LNCAP (cell line): ENCODE measurements around the gene GALNT2.

ENCODE experiments used
- TF ChIP-seq, protein P1 (sequence below): fragments of 450-650 bp; IDR thresholded peaks from 2 replicates; pipeline ENCODE4 v1.5.1; 2017; ENCODE audit warnings: mild to moderate bottlenecking

The GALNT2 gene

GRCh38 chr1:230197644-230198567, 130.9 kb downstream of the GALNT2 start:
- TF ChIP-seq, protein P1, sequence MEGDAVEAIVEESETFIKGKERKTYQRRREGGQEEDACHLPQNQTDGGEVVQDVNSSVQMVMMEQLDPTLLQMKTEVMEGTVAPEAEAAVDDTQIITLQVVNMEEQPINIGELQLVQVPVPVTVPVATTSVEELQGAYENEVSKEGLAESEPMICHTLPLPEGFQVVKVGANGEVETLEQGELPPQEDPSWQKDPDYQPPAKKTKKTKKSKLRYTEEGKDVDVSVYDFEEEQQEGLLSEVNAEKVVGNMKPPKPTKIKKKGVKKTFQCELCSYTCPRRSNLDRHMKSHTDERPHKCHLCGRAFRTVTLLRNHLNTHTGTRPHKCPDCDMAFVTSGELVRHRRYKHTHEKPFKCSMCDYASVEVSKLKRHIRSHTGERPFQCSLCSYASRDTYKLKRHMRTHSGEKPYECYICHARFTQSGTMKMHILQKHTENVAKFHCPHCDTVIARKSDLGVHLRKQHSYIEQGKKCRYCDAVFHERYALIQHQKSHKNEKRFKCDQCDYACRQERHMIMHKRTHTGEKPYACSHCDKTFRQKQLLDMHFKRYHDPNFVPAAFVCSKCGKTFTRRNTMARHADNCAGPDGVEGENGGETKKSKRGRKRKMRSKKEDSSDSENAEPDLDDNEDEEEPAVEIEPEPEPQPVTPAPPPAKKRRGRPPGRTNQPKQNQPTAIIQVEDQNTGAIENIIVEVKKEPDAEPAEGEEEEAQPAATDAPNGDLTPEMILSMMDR: no peak

DNA sequence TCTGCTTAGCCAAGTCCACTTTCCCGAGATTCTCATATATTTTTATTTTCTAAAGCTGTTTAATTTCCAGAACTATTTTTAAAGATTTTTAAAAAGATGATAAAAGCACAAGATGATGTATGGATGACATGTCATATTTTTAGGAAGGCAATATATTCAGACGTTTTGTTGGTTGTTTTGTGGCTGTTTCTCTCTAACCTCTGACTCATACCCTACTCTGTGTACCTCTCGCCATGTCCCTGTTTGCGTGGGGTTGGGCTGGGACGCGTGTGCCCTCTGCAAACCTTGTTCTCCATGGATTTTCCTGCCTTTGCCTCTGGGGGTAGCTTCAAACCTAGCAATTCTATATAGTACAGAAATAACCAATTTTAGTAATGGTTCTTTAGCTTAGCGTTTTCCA, 132.0 kb downstream of the GALNT2 start:
- TF ChIP-seq, protein P1: no peak

- TF ChIP-seq, protein P1: no peak
These were observed 132.5 kb downstream of the GALNT2 start for GRCh38 chr1:230199554-230199953.

DNA sequence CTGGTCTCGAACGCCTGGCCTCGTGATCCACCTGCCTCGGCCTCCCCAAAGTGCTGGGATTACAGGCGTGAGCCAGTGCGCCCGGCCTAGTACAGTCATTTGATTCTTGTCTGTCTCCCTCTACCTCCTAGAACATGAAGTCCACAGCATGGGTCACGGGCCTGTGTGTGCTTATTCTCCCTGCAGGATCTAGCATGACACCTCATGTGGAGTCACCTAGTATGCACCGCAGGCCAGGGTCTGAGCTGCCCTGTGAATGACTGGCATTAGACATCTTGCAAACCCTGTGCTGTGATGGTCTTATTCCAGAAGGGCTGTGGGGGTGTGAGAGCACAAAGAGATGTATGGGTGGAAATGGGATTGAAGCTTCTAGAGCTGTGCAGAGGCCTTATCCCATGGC, 133.2 kb downstream of the GALNT2 start:
- TF ChIP-seq, protein P1: no peak

DNA sequence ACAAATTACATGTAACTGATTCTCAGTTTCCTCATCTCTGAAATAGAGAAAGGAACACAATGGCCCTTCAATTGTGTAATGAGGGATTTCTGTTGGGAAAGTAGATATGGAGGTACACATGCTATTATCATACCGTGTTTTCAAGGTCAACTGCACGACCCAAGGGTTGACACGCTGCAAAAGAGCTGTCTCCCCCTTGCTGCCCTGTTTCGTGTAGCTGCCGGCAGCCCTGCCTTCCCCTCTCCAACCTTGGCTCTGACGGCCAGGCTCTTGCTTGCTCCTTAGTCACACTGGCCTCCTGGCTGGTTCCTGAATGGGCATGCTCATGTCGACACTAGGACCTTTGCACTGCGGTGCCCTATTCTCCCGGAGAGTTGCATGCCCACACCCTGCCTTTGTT, 134.4 kb downstream of the GALNT2 start:
- TF ChIP-seq, protein P1: no peak

DNA sequence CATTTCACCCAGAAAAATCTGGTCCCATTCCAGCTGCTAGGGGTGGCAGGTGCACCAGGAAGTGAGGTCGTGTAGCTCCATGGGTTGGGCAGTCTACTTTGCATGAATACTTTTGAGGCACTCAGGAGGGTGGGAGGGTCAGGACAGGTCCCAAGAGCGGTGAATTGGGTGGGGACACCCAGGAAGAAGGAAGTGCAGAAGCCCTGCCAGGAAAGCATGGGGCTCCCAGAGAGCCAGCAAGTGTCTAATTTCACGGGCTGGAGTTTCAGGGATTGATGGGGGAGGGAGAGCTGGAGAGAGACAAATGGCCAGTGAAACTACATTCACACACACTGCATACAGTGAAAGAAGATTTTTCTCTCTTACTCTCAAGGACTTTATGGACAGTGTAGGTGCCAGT, 137.8 kb downstream of the GALNT2 start:
- TF ChIP-seq, protein P1: no peak

- TF ChIP-seq, protein P1: no peak
These were observed 138.7 kb downstream of the GALNT2 start for GRCh38 chr1:230205719-230206198.
